IMR-90 (cell line): ENCODE results near the gene UNKL. TPM values are rescaled to one million over a fixed set of nuclear protein-coding genes. Genes with fewer than 3 reads are reported as not detected.

Experiments used
- ATAC-seq: fragments of 200-7000 bp; cut with Tn5 transposase; 2 replicates; pipeline ENCODE4 v1.9.1; 2020; ENCODE audit warnings: low read depth, mild to moderate bottlenecking, moderate library complexity
- BruUV-seq: library from RNA; stranded (reverse); fragments of 400-500 nt; replicated peaks from 2 replicates; lab custom pipeline; 2021; lab: Mats Ljungman, UMichigan
- CTCF ChIA-PET: fragments of 300-600 bp; formaldehyde crosslinking; extraction: SDS; loops from one replicate; lab custom pipeline; 2021; ENCODE audit warnings: antibody characterized with exemption; lab: Yijun Ruan, JAX
- POLR2A ChIA-PET: fragments of 300-600 bp; sonication (Branson Sonifier 250); formaldehyde crosslinking; loops from one replicate; lab custom pipeline; 2022; ENCODE audit warnings: antibody characterized with exemption; ENCODE audit not compliant: unreplicated experiment; lab: Charles Lee
- DNase-seq: peaks from one replicate; pipeline ENCODE4 v3.0.0; 2013
- H2AFZ ChIP-seq: replicated peaks from 2 replicates; pipeline ENCODE3; 2013; ENCODE audit warnings: low read length, mild to moderate bottlenecking; ENCODE audit not compliant: poor library complexity
- H2AK5ac ChIP-seq: 2 replicates; pipeline ENCODE4 v1.6.1; 2013; ENCODE audit warnings: low read depth, low read length, inconsistent platforms
- H2AK9ac ChIP-seq: replicated peaks from 2 replicates; pipeline ENCODE3; 2013; ENCODE audit warnings: mild to moderate bottlenecking, low read depth, low read length, moderate library complexity; ENCODE audit not compliant: poor library complexity
- H2BK120ac ChIP-seq: 2 replicates; pipeline ENCODE4 v1.6.1; 2013; ENCODE audit warnings: low read depth, low read length, inconsistent platforms
- H2BK15ac ChIP-seq: 3 replicates; pipeline ENCODE4 v1.6.1; 2013; ENCODE audit warnings: low read depth, low read length, inconsistent platforms
- H2BK20ac ChIP-seq: 2 replicates; pipeline ENCODE4 v1.6.1; 2013; ENCODE audit warnings: low read depth, mild to moderate bottlenecking, inconsistent platforms, low read length, moderate library complexity
- H2BK5ac ChIP-seq: 2 replicates; pipeline ENCODE4 v1.6.1; 2013; ENCODE audit warnings: mild to moderate bottlenecking, low read depth, low read length, inconsistent platforms; ENCODE audit not compliant: poor library complexity, severe bottlenecking
- H3K14ac ChIP-seq: replicated peaks from 2 replicates; pipeline ENCODE4 v1.6.1; 2013; ENCODE audit warnings: low read depth, low read length, inconsistent platforms
- H3K18ac ChIP-seq: 2 replicates; pipeline ENCODE4 v1.6.1; 2013; ENCODE audit warnings: low read depth, low read length, control low read depth
- H3K23ac ChIP-seq: 2 replicates; pipeline ENCODE4 v1.6.1; 2013; ENCODE audit warnings: low read depth, low read length, inconsistent platforms
- H3K27ac ChIP-seq: 2 replicates; pipeline ENCODE4 v1.5.1; 2013; ENCODE audit warnings: mild to moderate bottlenecking, control low read depth, low read length; ENCODE audit not compliant: insufficient read depth
- H3K27me3 ChIP-seq: 2 replicates; pipeline ENCODE4 v1.6.1; 2013; ENCODE audit warnings: low read length; ENCODE audit not compliant: control insufficient read depth, insufficient read depth
- H3K36me3 ChIP-seq: 2 replicates; pipeline ENCODE4 v1.6.1; 2013; ENCODE audit warnings: low read length, mixed read lengths; ENCODE audit not compliant: control insufficient read depth, insufficient read depth
- H3K4ac ChIP-seq: 2 replicates; pipeline ENCODE4 v1.6.1; 2013; ENCODE audit warnings: low read depth, low read length, inconsistent platforms
- H3K4me1 ChIP-seq: 2 replicates; pipeline ENCODE4 v1.6.1; 2013; ENCODE audit warnings: low read length, mixed read lengths; ENCODE audit not compliant: control insufficient read depth, insufficient read depth
- H3K4me2 ChIP-seq: 2 replicates; pipeline ENCODE4 v1.6.1; 2013; ENCODE audit warnings: low read depth, mild to moderate bottlenecking, control low read depth, low read length, moderate library complexity
- H3K4me3 ChIP-seq: 2 replicates; pipeline ENCODE4 v1.5.1; 2013; ENCODE audit warnings: low read depth, mild to moderate bottlenecking, control low read depth, low read length, moderate library complexity; ENCODE audit not compliant: insufficient read depth
- H3K56ac ChIP-seq: 2 replicates; pipeline ENCODE4 v1.6.1; 2013; ENCODE audit warnings: low read length, inconsistent platforms; ENCODE audit not compliant: insufficient read depth; ENCODE audit errors: extremely low read depth
- H3K79me1 ChIP-seq, 2 experiments: 2 replicates each; pipeline ENCODE4 v1.6.1; 2013; ENCODE audit warnings: low read length in 2 of 2, inconsistent platforms in 1 of 2, low read depth in 1 of 2
- H3K9ac ChIP-seq: 2 replicates; pipeline ENCODE4 v1.6.1; 2013; ENCODE audit warnings: low read depth, low read length, control low read depth
- H3K9me1 ChIP-seq: 2 replicates; pipeline ENCODE4 v1.6.1; 2013; ENCODE audit warnings: low read length, inconsistent platforms; ENCODE audit not compliant: insufficient read depth
- H3K9me3 ChIP-seq: 2 replicates; pipeline ENCODE4 v1.6.1; 2013; ENCODE audit warnings: low read length; ENCODE audit not compliant: control insufficient read depth, insufficient read depth
- H4K20me1 ChIP-seq: 2 replicates; pipeline ENCODE4 v1.6.1; 2013; ENCODE audit warnings: low read length, inconsistent platforms; ENCODE audit not compliant: insufficient read depth
- H4K5ac ChIP-seq: 2 replicates; pipeline ENCODE4 v1.6.1; 2013; ENCODE audit warnings: mild to moderate bottlenecking, low read depth, low read length, control low read depth
- H4K8ac ChIP-seq, 2 experiments: 2 replicates each; pipeline ENCODE4 v1.6.1; 2013; ENCODE audit warnings: low read depth in 2 of 2, low read length in 2 of 2, control low read depth in 1 of 2, inconsistent platforms in 1 of 2
- H4K91ac ChIP-seq: 2 replicates; pipeline ENCODE4 v1.6.1; 2013; ENCODE audit warnings: low read depth, low read length, inconsistent platforms; ENCODE audit not compliant: insufficient read depth
- BHLHE40 ChIP-seq: fragments of 150-350 bp; IDR thresholded peaks from 2 replicates; pipeline ENCODE4 v1.6.1; 2016; ENCODE audit warnings: mild to moderate bottlenecking, low read depth, low read length
- CTCF ChIP-seq: conservative IDR thresholded peaks from 2 replicates; pipeline ENCODE4 v1.5.1; 2012; ENCODE audit warnings: mild to moderate bottlenecking, low read depth, low read length, improper control_type of control experiment
- FOS ChIP-seq: fragments of 150-350 bp; IDR thresholded peaks from 2 replicates; pipeline ENCODE4 v1.6.1; 2016; ENCODE audit warnings: low read depth, low read length
- MAZ ChIP-seq: IDR thresholded peaks from 2 replicates; pipeline ENCODE4 v1.6.1; 2012; ENCODE audit warnings: low read depth, mild to moderate bottlenecking, low read length, improper control_type of control experiment, moderate library complexity, borderline replicate concordance
- MXI1 ChIP-seq: IDR thresholded peaks from 2 replicates; pipeline ENCODE4 v1.6.1; 2012; ENCODE audit warnings: low read depth, mild to moderate bottlenecking, low read length, moderate library complexity, borderline replicate concordance
- NFE2L2 ChIP-seq: fragments of 150-350 bp; IDR thresholded peaks from 2 replicates; pipeline ENCODE4 v1.6.1; 2016; ENCODE audit warnings: low read depth, mild to moderate bottlenecking, low read length
- POLR2A ChIP-seq: IDR thresholded peaks from 2 replicates; pipeline ENCODE4 v1.6.1; 2012; ENCODE audit warnings: mild to moderate bottlenecking, low read depth, low read length
- RAD21 ChIP-seq: IDR thresholded peaks from 2 replicates; pipeline ENCODE4 v1.6.1; 2012; ENCODE audit warnings: low read length, improper control_type of control experiment
- RCOR1 ChIP-seq: IDR thresholded peaks from 2 replicates; pipeline ENCODE4 v1.6.1; 2012; ENCODE audit warnings: mild to moderate bottlenecking, low read length, improper control_type of control experiment; ENCODE audit not compliant: insufficient replicate concordance
- SMC3 ChIP-seq: fragments of 150-350 bp; IDR thresholded peaks from 2 replicates; pipeline ENCODE4 v1.6.1; 2016; ENCODE audit warnings: low read depth, mild to moderate bottlenecking, antibody characterized with exemption, low read length, moderate library complexity
- USF2 ChIP-seq: fragments of 150-350 bp; IDR thresholded peaks from 2 replicates; pipeline ENCODE4 v1.6.1; 2017; ENCODE audit warnings: mild to moderate bottlenecking, antibody characterized with exemption, low read length, low read depth
- WGBS, 2 experiments: methylation state at CpG; one replicate each; pipeline versions ENCODE4 v1.1.5 to v1.1.7; 2013; ENCODE audit warnings: missing lambda C conversion rate in 2 of 2; ENCODE audit not compliant: insufficient read length in 1 of 2; ENCODE audit errors: extremely low coverage in 2 of 2; 5-methylcytosine and 5-hydroxymethylcytosine counted together
- dilution Hi-C: fragments of 300-500 bp; cut with HindIII; formaldehyde crosslinking; loops from one replicate; pipeline ENCODE4 v1.14.3; 2018; ENCODE audit warnings: low sequenced_read_pairs; ENCODE audit not compliant: unreplicated experiment
- in situ Hi-C: fragments of 300-500 bp; cut with MboI; formaldehyde crosslinking; loops from 3 replicates; pipeline ENCODE4 v1.14.3; 2019; ENCODE audit warnings: low sequenced_read_pairs, inconsistent platforms, mixed read lengths
- intact Hi-C: fragments of 100-400 bp; cut with micrococcal nuclease; formaldehyde crosslinking; loops from 2 replicates; pipeline ENCODE4 v1.10.0; 2022
- polyA plus RNA-seq, 3 experiments: library from polyadenylated mRNA; depleted of rRNA; stranded (reverse); fragments of >200 nt; gene quantifications; 2 replicates each; pipeline ENCODE4 v1.2.3, GENCODE V29; 2012; ENCODE audit warnings: low replicate concordance in 1 of 3
- total RNA-seq: library from RNA; depleted of rRNA; stranded (reverse); fragments of >200 nt; gene quantifications from 2 replicates; pipeline ENCODE4 v1.2.3, GENCODE V29; 2012

The UNKL gene
- total and polyA plus RNA-seq, 2 of the 4 experiments (the other 2 are of a cell fraction), result 4.1 to 13.3 TPM

GRCh38 chr16:1395444-1396031 lies 19.0 kb downstream of the UNKL start:
- WGBS, 2 experiments, result 90% methylated on average over 5 of the region's 22 CpGs; no CpG with 5 or more reads in 1 of the 2 experiments
- no peak overlapping the region for H3K23ac ChIP-seq
- H2AK5ac ChIP-seq, result no peak overlapping the region
- no peak for TF ChIP-seq NFE2L2
- no peak for TF ChIP-seq USF2
- no peak for TF ChIP-seq FOS
- TF ChIP-seq MXI1, result no peak
- no peak for TF ChIP-seq RAD21
- TF ChIP-seq POLR2A, result no peak
- TF ChIP-seq CTCF, result no peak
- TF ChIP-seq BHLHE40, result no peak
- TF ChIP-seq RCOR1, result no peak
- no peak for TF ChIP-seq SMC3
- TF ChIP-seq MAZ, result no peak
- DNase-seq, result no peak
- no peak overlapping the region for H3K4ac ChIP-seq
- no TSS peak for BruUV-seq
- H2AFZ ChIP-seq, result no peak overlapping the region
- no peak overlapping the region for H2BK20ac ChIP-seq
- H3K9ac ChIP-seq, result no peak overlapping the region
- H3K36me3 ChIP-seq, result peaks cover 35% of the 10 kb centered on the region
- in situ Hi-C loops, result no loop called here
- H2AK9ac ChIP-seq, result no peak overlapping the region
- no peak overlapping the region for H2BK5ac ChIP-seq
- no peaks in the 10 kb centered on the region for H3K79me1 ChIP-seq
- intact Hi-C loops, result no loop called here
- no peaks in the 10 kb centered on the region for H3K27me3 ChIP-seq
- no peak overlapping the region for H3K4me2 ChIP-seq
- H3K9me1 ChIP-seq, result no peaks in the 10 kb centered on the region
- no peaks in the 10 kb centered on the region for H3K9me3 ChIP-seq
- H4K5ac ChIP-seq, result no peak overlapping the region
- H3K18ac ChIP-seq, result no peak overlapping the region
- no peak for ATAC-seq
- H2BK120ac ChIP-seq, result no peak overlapping the region
- dilution Hi-C loops, result no loop called here
- H4K91ac ChIP-seq, result no peak overlapping the region
- H3K27ac ChIP-seq, result no peak overlapping the region
- H4K8ac ChIP-seq, result no peak overlapping the region
- ChIA-PET POLR2A (no interaction called here), CTCF (no interaction called here)
- H3K4me3 ChIP-seq, result no peak overlapping the region
- no peaks in the 10 kb centered on the region for H3K4me1 ChIP-seq
- H4K20me1 ChIP-seq, result no peaks in the 10 kb centered on the region
- no peak overlapping the region for H3K56ac ChIP-seq
- no peak overlapping the region for H3K14ac ChIP-seq
- H2BK15ac ChIP-seq, result no peak overlapping the region
